HG03558 (cell line): ENCODE measurements around the gene PANX1.

Experiments
- ATAC-seq: cut with Tn5 transposase; IDR thresholded peaks from one replicate; pipeline ENCODE4 v1.9.1; 2021; ENCODE audit warnings: moderate number of reproducible peaks; ENCODE audit not compliant: unreplicated experiment; ENCODE audit errors: extremely low read depth

The PANX1 gene

GRCh38 chr11:94183251-94183885 lies 54.7 kb downstream of the PANX1 start:
- no peak for ATAC-seq

GRCh38 chr11:94183886-94184264 lies 55.2 kb downstream of the PANX1 start:
- ATAC-seq, result no peak

- ATAC-seq, result no peak
These were observed 55.7 kb downstream of the PANX1 start for GRCh38 chr11:94184362-94184761.

GRCh38 chr11:94184846-94185245 lies 56.2 kb downstream of the PANX1 start:
- ATAC-seq, result no peak

- no peak for ATAC-seq
These were observed 56.9 kb downstream of the PANX1 start for GRCh38 chr11:94185416-94186084.

- ATAC-seq, result no peak
These were observed 57.9 kb downstream of the PANX1 start for GRCh38 chr11:94186342-94187203.

- ATAC-seq, result no peak
These were observed 64.6 kb downstream of the PANX1 start for GRCh38 chr11:94193288-94193687.

GRCh38 chr11:94194712-94195111 lies 66.1 kb downstream of the PANX1 start:
- ATAC-seq, result no peak

- no peak for ATAC-seq
These were observed 67.7 kb downstream of the PANX1 start for GRCh38 chr11:94196363-94196762.

GRCh38 chr11:94198718-94199117 lies 70.1 kb downstream of the PANX1 start:
- no peak for ATAC-seq

GRCh38 chr11:94199136-94200130 lies 70.8 kb downstream of the PANX1 start:
- ATAC-seq, result no peak

- no peak for ATAC-seq
These were observed 72.4 kb downstream of the PANX1 start for GRCh38 chr11:94201004-94201465.

- ATAC-seq, result no peak
These were observed 74.4 kb downstream of the PANX1 start for GRCh38 chr11:94203070-94203469.

- ATAC-seq, result no peak
These were observed 82.7 kb downstream of the PANX1 start for GRCh38 chr11:94211261-94211830.

GRCh38 chr11:94212898-94213297 lies 84.3 kb downstream of the PANX1 start:
- ATAC-seq, result no peak

- no peak for ATAC-seq
These were observed 89.1 kb downstream of the PANX1 start for GRCh38 chr11:94217705-94218104.

GRCh38 chr11:94218372-94218771 lies 89.7 kb downstream of the PANX1 start:
- no peak for ATAC-seq

GRCh38 chr11:94219771-94220170 lies 91.1 kb downstream of the PANX1 start:
- ATAC-seq, result no peak

- no peak for ATAC-seq
These were observed 95.4 kb downstream of the PANX1 start for GRCh38 chr11:94224078-94224477.
